IPS-11a (cell line): Measurements from ENCODE around the gene RBM3.

Experiments used
- H3K4me3 ChIP-seq: one replicate; pipeline ENCODE4 v1.5.1; 2013; ENCODE audit warnings: low read depth, low read length, control low read depth

The RBM3 gene

GRCh38 chrX:48617542-48618340, 43.5 kb downstream of the RBM3 start:
- no peak overlapping the region for H3K4me3 ChIP-seq

DNA sequence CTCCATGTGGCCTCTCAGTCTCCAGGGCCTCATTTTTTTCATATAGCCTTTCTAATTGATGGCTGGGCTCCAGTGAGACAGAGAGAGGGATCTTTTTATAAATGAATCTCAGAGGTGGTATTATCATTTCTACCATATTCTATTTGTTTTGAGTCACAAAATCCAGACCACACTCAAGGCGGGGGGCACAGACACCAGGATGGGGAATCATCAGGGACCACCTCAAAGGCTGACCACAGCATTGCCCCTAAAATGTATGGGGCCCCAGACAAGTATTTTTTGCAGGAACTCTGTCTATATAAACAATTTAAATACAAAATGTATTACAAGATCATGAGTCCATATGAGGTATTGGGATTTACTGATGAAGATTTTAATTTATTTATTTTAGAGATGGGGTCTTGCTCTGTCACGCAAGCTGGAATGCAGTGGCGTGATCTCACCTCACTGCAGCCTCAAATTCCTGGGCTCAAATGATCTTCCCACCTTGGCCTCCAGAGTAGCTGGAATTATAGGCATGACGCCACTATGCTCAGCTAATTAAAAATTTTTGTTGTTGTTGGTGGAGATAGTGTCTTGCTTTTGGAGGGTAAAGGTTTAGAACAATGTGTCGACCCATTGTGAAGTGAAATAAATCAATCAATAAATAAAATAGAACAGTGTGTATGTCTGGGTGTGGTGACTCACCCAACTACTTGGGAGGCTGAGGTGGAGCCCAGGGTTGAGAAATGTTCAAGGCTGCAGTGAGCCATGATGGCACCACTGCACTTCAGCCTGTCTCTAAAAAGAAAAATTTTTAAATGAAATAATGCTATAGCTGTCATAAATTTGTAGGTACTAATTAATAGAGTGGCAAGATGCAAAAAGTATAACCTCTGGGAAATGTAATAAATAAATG, 52.4 kb downstream of the RBM3 start:
- H3K4me3 ChIP-seq: no peak overlapping the region
